Glutamatergic neuron (in vitro differentiated cells): ENCODE measurements around the gene TOM1L1. TPM values are rescaled to one million over a fixed set of nuclear protein-coding genes. Genes with fewer than 3 reads are reported as not detected.

ENCODE experiments used
- DNase-seq: peaks from one replicate; pipeline ENCODE4 v3.0.0; 2022
- H3K27ac Mint-ChIP-seq: one replicate; pipeline ENCODE4 v1.8.0; 2020; ENCODE audit warnings: mild to moderate bottlenecking, mixed read lengths, inconsistent platforms; ENCODE audit not compliant: unreplicated experiment
- H3K27me3 Mint-ChIP-seq: one replicate; pipeline ENCODE4 v1.8.0; 2020; ENCODE audit warnings: mild to moderate bottlenecking, moderate library complexity, mixed read lengths, inconsistent platforms; ENCODE audit not compliant: unreplicated experiment
- H3K36me3 Mint-ChIP-seq: one replicate; pipeline ENCODE4 v1.8.0; 2020; ENCODE audit warnings: mild to moderate bottlenecking, mixed read lengths, inconsistent platforms; ENCODE audit not compliant: unreplicated experiment
- H3K4me1 Mint-ChIP-seq: one replicate; pipeline ENCODE4 v1.8.0; 2020; ENCODE audit warnings: mild to moderate bottlenecking, low read depth, mixed read lengths, inconsistent platforms; ENCODE audit not compliant: unreplicated experiment
- H3K4me3 Mint-ChIP-seq: one replicate; pipeline ENCODE4 v1.8.0; 2020; ENCODE audit warnings: mild to moderate bottlenecking, mixed read lengths, inconsistent platforms; ENCODE audit not compliant: unreplicated experiment
- H3K9me3 Mint-ChIP-seq: one replicate; pipeline ENCODE4 v1.8.0; 2020; ENCODE audit warnings: mild to moderate bottlenecking, moderate library complexity, mixed read lengths, inconsistent platforms; ENCODE audit not compliant: unreplicated experiment
- total RNA-seq: library from RNA; stranded (reverse); fragmentation: NEBNext Ultra II Directional; extraction: Animal tissue kit (Norgen Biotek cat#: 25700); gene quantifications from one replicate; pipeline ENCODE4 v1.2.1, GENCODE V29; 2021; ENCODE audit not compliant: unreplicated experiment
- TF ChIP-seq, protein P1 (sequence below): fragments of 200-600 bp; sonication (generic); IDR thresholded peaks from one replicate; pipeline ENCODE4 v1.5.0; 2021; ENCODE audit not compliant: partially characterized antibody, unreplicated experiment

TOM1L1 gene
- total RNA-seq, 1 donor from 2014 or later = 6.4 TPM

DNA sequence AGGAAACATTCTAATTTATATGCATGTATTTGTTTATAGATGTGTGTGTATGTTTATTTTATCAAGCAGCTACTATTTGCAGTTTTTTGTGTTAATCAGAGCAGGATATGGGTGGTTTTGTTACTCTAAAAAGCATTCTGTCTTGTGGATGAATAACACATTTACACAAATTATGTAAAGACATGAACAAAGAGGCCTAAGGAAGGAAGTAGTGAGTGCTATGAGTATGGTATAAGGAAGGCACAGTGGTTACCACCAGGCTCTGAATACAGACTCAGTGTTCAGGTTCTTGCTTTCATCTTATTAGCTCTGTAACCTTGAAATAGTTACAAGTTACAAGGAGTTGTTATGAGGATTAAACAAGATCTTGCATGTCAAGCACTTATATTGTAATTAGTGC lies 101.8 kb downstream of the TOM1L1 start:
- DNase-seq = no peak
- Mint-ChIP-seq H3K27ac (no peak overlapping the region), H3K9me3 (no peaks in the 10 kb centered on the region), H3K36me3 (no peaks in the 10 kb centered on the region), H3K4me1 (no peaks in the 10 kb centered on the region), H3K4me3 (no peak overlapping the region), H3K27me3 (no peaks in the 10 kb centered on the region)
- TF ChIP-seq, protein P1, sequence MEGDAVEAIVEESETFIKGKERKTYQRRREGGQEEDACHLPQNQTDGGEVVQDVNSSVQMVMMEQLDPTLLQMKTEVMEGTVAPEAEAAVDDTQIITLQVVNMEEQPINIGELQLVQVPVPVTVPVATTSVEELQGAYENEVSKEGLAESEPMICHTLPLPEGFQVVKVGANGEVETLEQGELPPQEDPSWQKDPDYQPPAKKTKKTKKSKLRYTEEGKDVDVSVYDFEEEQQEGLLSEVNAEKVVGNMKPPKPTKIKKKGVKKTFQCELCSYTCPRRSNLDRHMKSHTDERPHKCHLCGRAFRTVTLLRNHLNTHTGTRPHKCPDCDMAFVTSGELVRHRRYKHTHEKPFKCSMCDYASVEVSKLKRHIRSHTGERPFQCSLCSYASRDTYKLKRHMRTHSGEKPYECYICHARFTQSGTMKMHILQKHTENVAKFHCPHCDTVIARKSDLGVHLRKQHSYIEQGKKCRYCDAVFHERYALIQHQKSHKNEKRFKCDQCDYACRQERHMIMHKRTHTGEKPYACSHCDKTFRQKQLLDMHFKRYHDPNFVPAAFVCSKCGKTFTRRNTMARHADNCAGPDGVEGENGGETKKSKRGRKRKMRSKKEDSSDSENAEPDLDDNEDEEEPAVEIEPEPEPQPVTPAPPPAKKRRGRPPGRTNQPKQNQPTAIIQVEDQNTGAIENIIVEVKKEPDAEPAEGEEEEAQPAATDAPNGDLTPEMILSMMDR = no peak

DNA sequence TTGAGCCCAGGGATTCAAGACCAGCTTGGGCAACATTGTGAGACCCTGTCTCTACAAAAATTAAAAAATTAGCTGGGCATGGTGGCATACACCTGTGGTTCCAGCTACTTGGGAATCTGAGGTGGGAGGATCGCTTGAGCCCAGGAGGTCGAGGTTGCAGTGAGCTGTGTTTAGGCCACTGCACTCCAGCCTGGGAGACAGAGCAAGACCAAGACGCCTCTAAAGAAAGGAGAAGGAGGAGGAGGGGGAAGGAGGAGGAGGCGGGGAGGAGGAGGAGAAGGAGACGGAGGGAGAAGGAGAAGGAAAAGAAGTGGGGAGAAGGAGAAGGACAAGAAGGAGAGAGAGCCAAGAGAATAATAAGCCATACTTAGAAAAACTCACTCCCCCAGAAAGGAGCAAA lies 103.8 kb downstream of the TOM1L1 start:
- Mint-ChIP-seq H3K9me3 (no peaks in the 10 kb centered on the region), H3K4me1 (no peaks in the 10 kb centered on the region), H3K4me3 (no peak overlapping the region), H3K36me3 (no peaks in the 10 kb centered on the region), H3K27me3 (no peaks in the 10 kb centered on the region), H3K27ac (no peak overlapping the region)
- TF ChIP-seq, protein P1 = no peak
- DNase-seq = no peak

DNA sequence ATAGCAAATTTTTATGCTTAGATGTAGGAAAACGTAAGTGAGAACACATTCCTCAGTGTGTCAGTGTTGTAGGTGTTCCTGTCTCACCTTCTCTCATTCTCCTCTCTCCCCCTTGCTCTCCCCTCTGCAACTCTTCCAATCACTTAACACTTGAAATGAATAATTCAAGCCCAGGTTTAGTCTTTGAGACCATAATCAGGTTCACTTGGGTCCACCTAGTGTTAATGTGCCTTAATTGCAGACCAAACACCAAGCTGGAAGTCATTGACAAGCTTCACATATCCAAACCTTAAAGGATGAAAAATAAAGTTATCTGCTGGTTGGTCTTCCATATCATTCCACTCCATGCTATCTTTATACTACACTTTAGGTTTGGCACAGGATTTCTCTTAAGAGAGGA lies 104.9 kb downstream of the TOM1L1 start:
- Mint-ChIP-seq H3K4me3 (no peak overlapping the region), H3K36me3 (no peaks in the 10 kb centered on the region), H3K4me1 (no peaks in the 10 kb centered on the region), H3K9me3 (no peaks in the 10 kb centered on the region), H3K27ac (no peak overlapping the region), H3K27me3 (no peaks in the 10 kb centered on the region)
- TF ChIP-seq, protein P1 = peak; percentile 55
- no peak for DNase-seq

Other genes with a start within 250 kb of the TOM1L1 start
- gene COX11, start 67.8 kb downstream of the TOM1L1 start, total RNA-seq = 64.4 TPM
- gene STXBP4, start 67.9 kb downstream of the TOM1L1 start, total RNA-seq = 17.7 TPM